GM11168 (cell line): ENCODE data around the gene SOCS7.

Experiments used
- in situ Hi-C: fragments of 300-500 bp; cut with MboI; formaldehyde crosslinking; loops from one replicate; pipeline ENCODE4 v1.12.0; 2022; ENCODE audit warnings: low sequenced_read_pairs; ENCODE audit not compliant: unreplicated experiment

The SOCS7 gene

DNA sequence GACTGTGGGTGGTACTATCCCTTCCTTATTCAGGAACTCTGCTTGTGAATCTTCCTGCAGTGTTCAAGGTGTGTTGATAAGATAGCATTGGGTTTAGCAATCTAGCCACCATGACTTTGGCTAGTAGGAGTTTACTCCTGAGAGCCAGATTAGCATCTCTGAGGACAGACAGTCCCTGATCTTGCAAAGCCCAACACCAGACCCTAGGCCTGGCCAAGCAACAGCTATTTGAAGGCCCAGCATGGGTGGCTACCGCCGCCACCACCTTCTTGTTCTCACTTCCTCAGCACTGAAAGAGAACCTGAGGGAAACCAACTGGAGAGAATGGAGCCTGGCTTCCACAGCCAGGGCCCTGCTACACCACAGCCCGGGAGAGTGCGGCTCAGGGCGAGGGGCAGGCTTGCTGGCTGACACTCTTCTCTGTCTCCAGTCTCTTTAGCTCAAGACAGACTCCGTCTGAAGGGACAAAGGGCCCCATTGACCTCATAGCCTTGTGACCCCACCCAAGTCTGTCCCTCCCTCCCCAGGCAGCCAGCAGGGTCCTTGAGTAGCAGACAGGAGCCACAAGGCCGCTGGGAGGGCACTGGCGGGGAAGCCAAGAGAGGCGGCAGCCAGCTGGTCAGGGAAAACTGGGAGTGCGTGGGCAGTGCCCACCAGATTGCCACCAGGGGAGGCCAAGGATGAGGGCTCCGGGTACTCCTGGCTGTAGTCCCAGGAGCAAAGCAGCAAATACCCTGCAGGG, 65.7 kb downstream of the SOCS7 start:
- in situ Hi-C loops = no loop called here

DNA sequence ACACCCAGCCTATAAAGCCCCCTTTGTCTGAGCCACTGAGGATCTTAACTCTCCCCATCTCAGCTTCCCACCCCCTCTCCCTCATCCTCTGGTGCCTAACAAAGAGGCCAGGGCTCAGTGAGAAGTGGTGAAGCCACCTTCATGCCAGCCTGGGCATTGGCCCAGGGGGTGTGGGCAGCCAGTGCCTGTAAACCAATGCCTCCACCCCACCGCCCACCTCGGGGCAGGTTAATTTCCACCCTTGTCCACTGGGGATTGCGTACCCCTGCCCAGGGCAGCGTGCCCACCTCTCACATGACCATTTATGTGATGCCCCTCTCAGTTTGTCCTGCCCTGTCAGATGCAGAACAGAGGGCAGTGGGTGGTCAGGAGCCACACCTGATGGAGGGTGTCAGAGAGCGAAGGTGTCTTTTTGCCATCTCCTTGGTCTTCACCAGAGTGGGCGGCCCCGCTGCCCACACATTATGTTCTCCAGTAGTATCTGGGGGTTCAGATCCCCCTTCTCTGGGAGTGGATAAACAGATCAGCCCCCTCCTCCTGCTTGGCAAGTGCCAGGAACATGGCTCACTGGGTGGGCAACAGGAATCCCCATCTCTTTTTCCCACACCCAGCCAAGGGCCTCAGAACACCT, 66.5 kb downstream of the SOCS7 start:
- in situ Hi-C loops = no loop called here

DNA sequence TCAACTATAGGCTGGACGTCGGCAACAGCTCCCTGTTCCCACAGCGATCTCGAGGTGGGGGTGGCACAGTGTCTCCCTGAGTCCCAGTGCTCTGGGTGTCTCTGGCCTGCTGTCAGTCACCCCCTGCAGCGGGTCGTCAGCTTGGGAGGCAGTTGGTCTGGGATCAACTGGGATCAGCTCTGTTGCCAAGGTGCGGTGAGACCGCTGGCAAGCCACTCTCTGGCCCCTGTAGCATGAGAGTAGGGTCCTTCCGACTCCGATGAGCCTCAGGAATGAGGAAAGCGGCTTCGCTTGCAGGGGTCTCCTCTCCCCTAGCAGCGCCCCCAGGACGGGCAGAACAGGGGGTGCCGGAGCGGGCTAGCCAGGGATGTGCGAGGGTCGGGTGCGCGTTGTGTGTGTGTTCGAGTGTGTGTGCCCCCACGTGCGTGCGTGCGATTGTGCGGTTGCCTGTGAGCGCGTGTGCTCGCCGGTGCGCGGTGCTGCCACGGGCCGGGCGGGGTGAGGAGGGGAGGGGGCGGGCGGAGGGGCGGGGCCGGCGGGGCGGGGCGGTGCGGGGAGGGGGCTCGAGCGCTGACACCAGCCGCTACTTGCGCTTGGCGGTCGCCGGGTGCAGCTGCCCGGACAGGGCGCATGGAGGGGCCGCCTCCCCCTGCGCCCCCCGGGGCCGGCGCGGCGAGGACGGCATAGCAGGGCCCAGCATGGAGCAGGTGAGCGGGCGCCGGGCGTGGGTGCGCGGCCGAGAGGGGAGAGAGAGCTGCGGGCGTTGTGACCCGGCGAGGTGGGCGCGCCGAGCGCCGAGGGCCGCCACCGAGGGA, 67.3 kb downstream of the SOCS7 start:
- in situ Hi-C loops = no loop called here

DNA sequence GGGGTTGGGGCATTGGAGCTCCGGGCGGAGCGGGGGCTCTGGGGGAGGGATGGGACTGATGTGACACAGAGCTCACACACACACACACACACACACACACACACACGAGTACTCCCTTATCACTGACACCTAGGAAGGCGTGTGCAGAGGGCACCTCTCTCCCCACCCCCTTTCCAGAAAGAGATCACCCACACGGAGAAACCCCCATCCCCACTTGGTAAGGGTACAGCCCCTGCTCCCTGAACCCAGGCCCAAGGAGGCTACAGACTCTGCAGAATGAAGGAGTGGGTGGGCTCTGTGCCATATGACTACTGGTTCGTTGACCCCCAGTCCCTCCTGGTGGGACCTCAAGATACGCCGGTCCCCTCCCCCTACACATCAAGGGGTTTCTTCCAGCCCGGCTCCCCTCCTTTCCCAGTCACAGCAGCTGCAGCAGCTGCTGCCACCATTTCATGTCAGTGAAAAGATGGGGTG, 67.9 kb downstream of the SOCS7 start:
- in situ Hi-C loops = no loop called here

DNA sequence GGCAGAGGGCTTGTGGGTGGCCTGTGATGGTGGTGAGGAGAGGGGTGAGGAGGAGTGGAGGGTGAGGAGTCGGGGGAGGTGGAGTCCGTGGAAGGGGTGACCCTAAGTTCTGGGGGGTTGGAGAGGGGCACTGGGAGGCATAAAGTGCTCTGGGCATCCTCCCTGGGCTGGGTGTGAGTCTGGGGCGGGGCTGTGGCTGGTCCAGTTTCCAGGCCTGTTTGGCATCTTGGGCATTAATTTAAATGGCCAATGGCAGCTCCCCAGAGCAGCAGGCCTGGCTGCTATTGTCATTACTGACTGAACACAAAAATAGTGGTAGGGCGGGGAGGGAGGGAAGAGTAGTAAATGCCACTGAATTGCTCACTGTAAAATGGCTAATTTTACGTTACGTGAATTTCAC, 68.9 kb downstream of the SOCS7 start:
- in situ Hi-C loops = no loop called here

DNA sequence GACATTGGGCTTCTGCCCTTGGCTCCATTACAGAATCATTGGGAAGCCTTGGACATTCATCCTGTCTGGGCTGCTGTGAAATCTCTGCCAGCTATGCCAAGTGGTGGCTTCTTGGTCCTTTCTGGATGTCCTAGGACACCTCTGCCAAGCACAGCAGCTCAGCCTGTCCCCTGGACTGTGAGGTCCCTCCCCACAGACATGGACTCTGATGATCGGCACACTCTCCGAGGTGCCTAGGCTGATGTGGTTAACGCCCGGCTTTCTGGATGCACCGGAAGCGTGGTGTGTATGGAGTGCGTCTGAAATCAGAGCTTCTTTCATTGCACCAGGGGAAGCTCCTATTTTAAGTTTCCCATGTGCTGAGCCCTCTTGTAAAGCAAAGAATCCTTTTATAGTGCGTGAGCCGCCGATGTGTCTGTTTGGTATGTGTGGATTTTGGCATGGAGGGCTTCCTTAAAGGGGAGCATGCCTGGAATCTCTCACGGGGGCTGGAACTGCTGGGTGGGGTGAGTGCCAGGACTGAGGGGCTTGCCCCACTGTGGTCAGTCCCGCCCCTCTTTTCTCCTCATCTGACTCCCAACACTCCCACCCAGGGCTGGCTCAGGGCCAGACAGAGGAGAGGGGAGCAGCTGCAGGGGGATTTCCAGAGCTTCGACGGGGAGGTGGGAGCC, 69.7 kb downstream of the SOCS7 start:
- in situ Hi-C loops = no loop called here

DNA sequence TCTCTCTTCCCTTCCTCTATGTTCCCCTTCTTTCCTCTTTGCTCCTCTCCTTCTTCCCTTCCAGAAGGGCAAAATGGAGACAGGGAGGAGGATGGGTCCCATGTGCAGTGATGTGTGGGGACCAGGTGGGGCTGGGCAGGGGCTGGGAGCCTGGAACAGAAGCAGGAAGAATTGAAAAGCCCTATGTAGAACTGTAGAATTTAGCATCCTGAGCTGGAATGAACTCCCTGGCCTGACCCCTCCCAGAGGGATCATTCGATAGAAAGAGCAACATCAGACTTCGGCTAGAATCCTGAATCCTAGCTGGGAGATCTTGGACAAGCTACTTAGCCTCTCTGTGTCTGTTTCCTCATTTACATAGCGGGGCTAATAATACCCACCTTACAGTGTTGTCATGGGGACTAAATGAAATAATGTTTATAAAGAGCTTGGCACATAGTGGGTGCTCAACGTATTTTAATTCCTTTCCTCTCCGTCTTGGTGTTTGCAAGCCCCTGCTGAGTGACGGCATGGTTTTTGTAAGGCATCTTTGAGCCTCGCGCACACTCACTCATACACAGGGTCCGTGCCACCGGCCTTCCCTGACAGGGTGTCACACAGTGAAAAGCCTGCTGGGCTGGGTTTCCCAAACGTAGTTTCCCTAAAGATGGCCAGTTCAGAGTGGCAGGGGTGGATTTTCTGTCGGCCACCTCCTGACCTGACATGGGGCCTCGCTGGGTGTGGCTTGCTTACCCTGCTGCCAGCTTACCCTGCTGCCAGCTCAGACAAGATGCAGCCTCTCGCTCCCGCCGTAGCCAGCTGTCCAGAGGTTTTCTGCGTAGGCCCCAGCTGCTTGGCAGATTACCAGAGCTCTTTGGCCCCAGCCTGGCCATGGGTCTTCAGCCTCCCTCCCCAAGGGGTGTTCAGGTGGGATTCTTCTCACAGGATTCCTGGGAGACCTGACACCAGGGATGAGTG, 70.5 kb downstream of the SOCS7 start:
- in situ Hi-C loops = no loop called here

DNA sequence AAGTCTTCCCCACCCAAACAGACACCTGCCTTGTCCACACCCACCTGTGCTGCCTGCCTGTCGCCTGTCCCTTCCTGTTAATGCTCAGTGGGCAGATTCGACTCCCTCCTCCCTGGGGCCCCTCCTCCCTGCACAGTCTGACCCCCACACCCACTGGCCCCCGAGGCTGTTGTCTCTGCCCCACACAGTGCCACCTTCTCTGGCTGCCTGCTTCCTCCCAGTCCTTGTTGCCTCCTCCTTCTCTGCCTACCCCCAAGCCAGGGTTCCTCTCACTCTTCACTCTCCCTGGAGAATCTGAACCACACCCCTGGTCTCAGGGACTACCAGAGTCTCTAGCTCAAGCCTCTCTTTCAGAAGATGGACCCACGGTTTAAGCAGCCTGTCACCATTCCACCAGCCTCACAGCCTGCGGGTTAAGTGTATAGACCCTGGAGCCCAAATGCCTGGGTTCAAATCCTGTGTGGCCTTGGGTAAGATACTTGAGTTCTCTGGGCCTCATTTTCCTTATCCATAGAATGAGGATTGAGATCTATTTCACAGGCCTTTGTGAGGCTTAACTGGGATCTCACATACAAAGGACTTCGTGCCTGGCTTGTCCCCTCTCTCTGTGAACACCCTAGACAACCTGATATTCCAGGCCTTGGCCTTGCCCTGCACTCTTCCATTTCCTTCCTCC, 72.8 kb downstream of the SOCS7 start:
- in situ Hi-C loops = no loop called here

DNA sequence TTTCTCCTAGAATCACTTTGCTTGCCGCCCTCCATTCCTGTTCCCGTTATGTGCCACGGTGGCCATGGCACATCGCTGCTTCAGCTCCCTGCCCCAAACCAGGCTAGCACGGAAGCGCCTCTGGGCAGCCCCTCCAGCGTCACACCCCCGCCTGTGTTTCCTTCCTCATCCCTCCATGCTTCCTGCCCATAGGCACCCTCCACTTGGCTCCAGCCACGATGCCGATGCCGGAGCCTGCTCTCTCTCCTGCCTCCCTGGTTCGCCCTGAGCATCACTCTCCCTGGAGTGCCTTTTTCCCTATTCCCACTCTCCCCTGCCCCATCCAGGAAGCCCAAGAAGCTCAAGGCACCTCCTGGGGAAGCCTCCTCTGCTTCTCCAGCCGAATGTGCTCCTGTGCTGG, 73.4 kb downstream of the SOCS7 start:
- in situ Hi-C loops = loop anchor here (5.0 kb wide), 1 partner anchor 62 kb away; no protein-coding TSS in a partner anchor

DNA sequence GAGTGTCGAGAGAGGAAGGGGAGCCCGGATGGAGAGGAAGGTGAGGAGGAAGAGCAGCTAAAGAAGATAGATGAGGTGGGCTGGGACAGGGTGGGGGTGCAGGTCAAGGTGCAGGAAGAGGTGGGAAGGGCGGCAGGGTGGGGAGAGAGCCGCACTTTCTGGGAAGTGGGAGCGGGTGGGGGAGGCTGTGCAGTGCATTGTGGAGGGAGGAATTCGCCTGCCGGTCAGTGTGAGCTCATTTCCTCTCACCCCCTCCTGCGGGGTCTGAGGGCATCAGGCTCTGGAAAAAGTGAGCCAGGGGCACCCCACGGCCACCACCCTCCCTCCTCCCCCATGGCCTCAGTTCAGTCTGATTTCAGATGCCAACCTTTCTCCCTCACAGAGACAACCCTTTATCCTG, 74.1 kb downstream of the SOCS7 start:
- in situ Hi-C loops = loop anchor here (5.0 kb wide), 1 partner anchor 62 kb away; no protein-coding TSS in a partner anchor

DNA sequence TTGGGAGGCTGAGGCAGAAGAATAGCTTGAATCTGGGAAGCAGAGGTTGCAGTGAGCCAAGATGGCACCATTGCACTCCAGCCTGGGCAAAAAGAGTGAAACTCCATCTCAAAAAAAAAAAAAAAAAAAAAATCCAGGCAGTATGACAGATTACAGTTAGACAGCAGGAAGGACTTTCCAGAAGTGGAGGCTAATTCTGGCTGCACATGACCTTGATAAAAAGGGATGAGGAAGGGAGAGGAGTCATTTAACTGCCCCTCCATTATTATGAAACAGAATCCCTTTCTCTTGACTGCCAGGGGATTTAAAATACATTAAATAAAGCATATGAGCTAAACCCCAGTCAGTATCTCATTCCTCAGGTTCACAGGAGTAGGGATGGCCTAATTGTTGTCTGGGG, 74.8 kb downstream of the SOCS7 start:
- in situ Hi-C loops = loop anchor here (5.0 kb wide), 1 partner anchor 61 kb away; no protein-coding TSS in a partner anchor

DNA sequence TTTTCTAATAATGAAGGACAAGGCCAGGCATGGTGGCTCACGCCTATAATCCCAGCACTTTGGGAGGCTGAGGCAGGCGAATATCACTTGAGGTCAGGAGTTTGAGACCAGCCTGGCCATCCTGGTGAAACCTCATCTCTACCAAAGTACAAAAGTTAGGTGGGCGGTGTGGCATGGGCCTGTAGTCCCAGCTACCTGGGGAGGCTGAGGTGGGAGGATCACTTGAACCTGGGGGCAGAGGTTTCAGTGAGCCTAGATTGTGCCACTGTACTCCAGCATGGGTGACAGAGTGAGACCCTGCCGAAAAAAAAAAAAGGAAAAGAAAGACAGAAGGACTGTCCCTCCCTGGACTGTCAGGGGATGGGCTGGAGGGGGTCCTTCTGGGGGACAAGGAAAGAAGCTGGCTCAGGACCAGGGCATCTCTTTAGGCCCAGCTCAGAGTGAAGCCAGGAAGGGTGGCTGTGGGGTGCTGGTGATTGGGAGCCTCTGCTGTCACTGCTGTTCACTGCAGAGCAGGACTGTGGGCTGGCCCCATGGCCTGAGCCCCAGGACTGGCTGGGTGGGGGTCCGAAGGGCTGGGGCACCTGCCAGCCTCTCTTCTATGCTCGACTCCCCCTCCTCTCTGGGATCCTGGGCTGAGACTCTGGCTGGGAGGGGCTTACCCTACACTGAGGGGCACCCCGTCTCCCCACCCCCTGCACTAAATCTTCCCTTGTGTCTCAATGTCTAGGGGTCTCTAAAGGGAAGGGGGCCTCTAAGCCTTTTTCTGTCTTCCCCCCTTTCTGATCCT, 75.7 kb downstream of the SOCS7 start:
- in situ Hi-C loops = loop anchor here (5.0 kb wide), 1 partner anchor 60 kb away; no protein-coding TSS in a partner anchor

DNA sequence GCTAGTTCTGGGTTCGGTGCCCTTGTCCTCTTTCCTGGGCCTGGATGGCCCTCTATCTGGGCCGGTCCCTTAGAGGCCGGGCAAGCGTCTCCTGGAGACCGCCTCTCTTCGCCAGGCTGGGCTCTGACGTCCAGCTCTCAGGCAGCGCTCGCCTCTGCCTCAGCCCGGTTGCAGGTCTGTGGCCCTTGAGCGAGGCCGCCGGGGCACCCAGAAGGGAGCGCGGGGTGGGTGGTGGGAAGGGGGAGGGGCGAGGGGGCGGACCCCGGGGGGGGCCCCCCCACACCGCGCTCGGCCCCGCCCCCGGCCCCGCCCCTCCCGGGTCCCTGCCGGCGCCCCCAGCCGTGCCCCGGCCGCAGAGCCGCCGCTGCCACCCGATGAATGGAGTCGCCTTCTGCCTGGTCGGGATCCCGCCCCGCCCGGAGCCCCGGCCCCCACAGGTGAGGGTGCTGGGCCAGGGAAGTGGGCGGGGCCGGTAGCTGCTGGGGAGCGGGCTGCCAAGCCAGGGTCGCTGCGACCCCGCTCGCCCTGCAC, 76.5 kb downstream of the SOCS7 start, which contains the start of gene ARHGAP23:
Gene ARHGAP23, plus strand, starts transcription at position 353 of the 531 bp plus-strand sequence. Its CDS starts 22 bp downstream, at position 375.
- in situ Hi-C loops = loop anchor here (5.0 kb wide), 1 partner anchor 59 kb away; no protein-coding TSS in a partner anchor

DNA sequence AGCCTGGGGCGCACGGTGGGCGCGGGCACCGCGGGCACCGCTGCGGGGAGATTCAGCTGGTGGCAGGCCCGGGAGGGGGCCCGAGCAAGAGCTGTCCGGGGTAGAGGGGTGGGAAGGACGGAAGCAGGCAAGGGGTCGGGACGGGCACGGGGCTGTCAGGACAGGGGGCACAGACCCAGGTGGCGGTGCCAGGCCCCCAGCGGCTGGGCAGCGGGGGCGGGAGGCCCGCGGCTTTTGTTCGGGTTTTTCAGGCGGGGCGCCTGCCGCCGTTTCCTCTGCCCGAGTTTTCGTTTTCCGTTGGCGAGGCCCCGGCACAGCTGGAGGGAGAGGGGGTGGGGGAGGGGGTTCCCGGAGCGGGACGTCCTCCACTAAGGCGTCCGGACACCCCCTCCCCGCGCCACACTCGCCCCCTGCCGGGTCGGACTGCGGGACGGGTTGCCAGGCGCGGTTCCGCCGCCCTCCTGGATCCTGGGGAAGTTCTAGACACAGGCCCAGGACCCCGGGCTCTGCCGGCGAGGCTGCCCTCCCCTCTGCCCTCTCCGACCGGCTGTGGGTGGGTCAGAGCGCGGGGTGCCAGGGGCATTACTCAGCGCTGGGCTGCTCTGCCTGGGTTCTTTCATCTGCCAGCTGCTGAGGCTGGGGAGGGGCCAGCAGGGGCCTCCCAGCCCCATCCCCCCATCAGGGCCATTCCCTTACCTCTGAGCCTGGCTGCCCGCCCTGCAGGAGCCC, 77.2 kb downstream of the SOCS7 start:
- in situ Hi-C loops = loop anchor here (5.0 kb wide), 1 partner anchor 58 kb away; no protein-coding TSS in a partner anchor

DNA sequence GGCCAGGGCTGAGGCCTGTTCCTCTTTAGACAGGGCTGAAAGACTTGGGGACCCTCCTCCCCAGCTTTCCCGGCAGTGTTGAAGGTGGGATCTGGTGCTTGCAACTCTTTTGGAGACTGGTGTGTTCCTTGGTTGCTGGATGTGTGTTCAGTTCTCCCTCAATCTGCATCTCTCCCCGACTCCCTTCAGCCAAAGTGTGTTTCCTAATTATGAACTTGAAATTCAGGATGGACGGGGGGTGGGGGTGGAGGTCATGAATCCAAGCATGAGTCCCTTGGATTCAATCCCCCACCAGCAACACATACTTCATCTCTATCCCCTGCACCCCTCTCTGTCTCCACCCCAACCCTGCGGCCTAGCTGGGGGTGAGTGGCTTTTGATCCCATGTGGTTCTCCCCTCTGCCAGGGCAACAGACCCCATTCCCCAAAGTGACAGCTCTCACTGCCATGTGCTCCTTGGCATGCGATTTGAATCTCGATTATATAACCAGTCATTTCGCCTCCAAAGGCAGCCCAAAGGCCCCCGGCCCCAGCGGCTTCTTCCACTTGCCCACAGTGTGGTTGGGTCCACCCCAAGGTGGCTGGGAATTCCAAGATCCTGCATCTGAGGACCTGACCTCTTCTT, 77.9 kb downstream of the SOCS7 start:
- in situ Hi-C loops = loop anchor here (5.0 kb wide), 1 partner anchor 58 kb away; no protein-coding TSS in a partner anchor

DNA sequence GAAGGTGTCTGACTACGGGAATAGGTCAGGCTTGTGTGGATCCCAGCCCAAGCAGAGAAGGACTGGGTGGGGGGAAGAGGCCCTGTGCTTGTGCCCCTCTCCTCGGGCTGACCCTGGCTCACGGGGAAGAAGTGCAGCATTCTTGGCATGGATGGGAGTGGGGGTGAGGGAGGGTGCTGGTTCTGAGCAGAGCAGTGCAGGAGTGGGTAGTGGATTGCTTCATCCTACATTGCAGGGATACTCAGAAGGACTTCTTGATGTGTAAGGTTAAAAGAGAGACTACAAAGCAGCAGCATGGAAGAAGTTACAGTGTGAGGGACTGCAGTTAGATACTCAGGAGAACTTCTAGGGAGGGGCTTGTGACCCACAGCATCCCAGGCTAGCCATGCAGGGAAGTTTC, 78.7 kb downstream of the SOCS7 start:
- in situ Hi-C loops = no loop called here
